Mesothelial cell of epicardium (in vitro differentiated cells): Measurements from ENCODE around the gene CCDC70. TPM values are rescaled to one million over a fixed set of nuclear protein-coding genes. Genes with fewer than 3 reads are reported as not detected.
A peak's percentile ranks its signal among the peaks of the same experiment; 100 is the strongest.

Experiments
- DNase-seq, 2 experiments: peaks; one replicate each; pipeline ENCODE4 v3.0.0; 2021; ENCODE audit warnings: low spot score in 2 of 2; ENCODE audit not compliant: unreplicated experiment in 2 of 2
- H3K27ac Mint-ChIP-seq: 2 replicates; pipeline ENCODE4 v1.8.0; 2021; ENCODE audit warnings: mixed read lengths
- H3K27me3 Mint-ChIP-seq: 2 replicates; pipeline ENCODE4 v1.8.0; 2021; ENCODE audit warnings: low read depth, mixed read lengths
- H3K36me3 Mint-ChIP-seq: 2 replicates; pipeline ENCODE4 v1.8.0; 2021; ENCODE audit warnings: mixed read lengths
- H3K4me1 Mint-ChIP-seq: 2 replicates; pipeline ENCODE4 v1.8.0; 2021; ENCODE audit warnings: mixed read lengths
- H3K4me3 Mint-ChIP-seq: 2 replicates; pipeline ENCODE4 v1.8.0; 2021; ENCODE audit warnings: mild to moderate bottlenecking, moderate library complexity, mixed read lengths
- H3K9me3 Mint-ChIP-seq: 2 replicates; pipeline ENCODE4 v1.8.0; 2021; ENCODE audit warnings: mixed read lengths
- CTCF ChIP-seq: fragments of 200-600 bp; sonication (generic); IDR thresholded peaks from one replicate; pipeline ENCODE4 v1.5.0; 2021; ENCODE audit warnings: antibody characterized with exemption; ENCODE audit not compliant: unreplicated experiment
- total RNA-seq: library from RNA; stranded (reverse); gene quantifications from 3 replicates; pipeline ENCODE4 v1.2.1, GENCODE V29; 2021

CCDC70 gene
- total RNA-seq, 1 donor from 2014 or later = not detected

- Mint-ChIP-seq H3K9me3 (no peaks in the 10 kb centered on the region), H3K27me3 (peaks cover 5% of the 10 kb centered on the region), H3K4me3 (no peak overlapping the region), H3K4me1 (peaks cover 21% of the 10 kb centered on the region), H3K27ac (peak overlapping the region; percentile 71), H3K36me3 (no peaks in the 10 kb centered on the region)
- no peak for TF ChIP-seq CTCF
- no peak for DNase-seq
Measured at GRCh38 chr13:51825681-51826254, 36.0 kb upstream of the CCDC70 start.

GRCh38 chr13:51826606-51827005 is 35.2 kb upstream of the CCDC70 start:
- peak overlapping the region; percentile 71 for H3K27ac Mint-ChIP-seq
- DNase-seq = no peak
- H3K4me1 Mint-ChIP-seq = peaks cover 21% of the 10 kb centered on the region
- H3K27me3 Mint-ChIP-seq = peaks cover 2% of the 10 kb centered on the region
- no peaks in the 10 kb centered on the region for H3K36me3 Mint-ChIP-seq
- TF ChIP-seq CTCF = no peak
- no peak overlapping the region for H3K4me3 Mint-ChIP-seq
- H3K9me3 Mint-ChIP-seq = no peaks in the 10 kb centered on the region

- H3K36me3 Mint-ChIP-seq = no peaks in the 10 kb centered on the region
- no peaks in the 10 kb centered on the region for H3K27me3 Mint-ChIP-seq
- no peak overlapping the region for H3K27ac Mint-ChIP-seq
- no peak for DNase-seq
- H3K9me3 Mint-ChIP-seq = no peaks in the 10 kb centered on the region
- no peak overlapping the region for H3K4me3 Mint-ChIP-seq
- peaks cover 21% of the 10 kb centered on the region for H3K4me1 Mint-ChIP-seq
- TF ChIP-seq CTCF = no peak
Measured at GRCh38 chr13:51827254-51827653, 34.5 kb upstream of the CCDC70 start.

GRCh38 chr13:51828730-51829567 is 32.8 kb upstream of the CCDC70 start:
- no peak overlapping the region for H3K4me3 Mint-ChIP-seq
- H3K27ac Mint-ChIP-seq = no peak overlapping the region
- H3K27me3 Mint-ChIP-seq = peaks cover 2% of the 10 kb centered on the region
- H3K36me3 Mint-ChIP-seq = no peaks in the 10 kb centered on the region
- no peak for DNase-seq
- TF ChIP-seq CTCF = no peak
- peaks cover 21% of the 10 kb centered on the region for H3K4me1 Mint-ChIP-seq
- no peaks in the 10 kb centered on the region for H3K9me3 Mint-ChIP-seq

GRCh38 chr13:51829568-51829899 is 32.2 kb upstream of the CCDC70 start:
- H3K4me1 Mint-ChIP-seq = peaks cover 21% of the 10 kb centered on the region
- no peak overlapping the region for H3K27ac Mint-ChIP-seq
- TF ChIP-seq CTCF = no peak
- no peaks in the 10 kb centered on the region for H3K9me3 Mint-ChIP-seq
- no peaks in the 10 kb centered on the region for H3K36me3 Mint-ChIP-seq
- H3K27me3 Mint-ChIP-seq = peaks cover 2% of the 10 kb centered on the region
- no peak overlapping the region for H3K4me3 Mint-ChIP-seq
- no peak for DNase-seq
